MM.1S (cell line): Measurements from ENCODE around the gene OR2M5.
A peak's percentile ranks its signal among the peaks of the same experiment; 100 is the strongest.

ENCODE experiments used
- DNase-seq: peaks from one replicate; pipeline ENCODE4 v3.0.0-alpha.2; 2015
- H2AFZ ChIP-seq: fragments of 300-600 bp; sonication (generic); 2 replicates; pipeline ENCODE4 v1.6.0; 2016; ENCODE audit warnings: antibody characterized with exemption, low read length
- H3F3A ChIP-seq: fragments of 300-600 bp; sonication (generic); 2 replicates; pipeline ENCODE4 v1.6.1; 2016; ENCODE audit warnings: mild to moderate bottlenecking, antibody characterized with exemption, low read length, moderate library complexity, mixed read lengths; ENCODE audit not compliant: insufficient read depth
- H3K27ac ChIP-seq: fragments of 300-600 bp; sonication (generic); 2 replicates; pipeline ENCODE4 v1.5.1; 2016; ENCODE audit warnings: mild to moderate bottlenecking, low read length
- H3K27me3 ChIP-seq: fragments of 300-600 bp; sonication (generic); replicated peaks from 2 replicates; pipeline ENCODE4 v1.6.0; 2016; ENCODE audit warnings: low read length; ENCODE audit not compliant: insufficient read depth
- H3K36me3 ChIP-seq: fragments of 300-600 bp; sonication (generic); replicated peaks from 2 replicates; pipeline ENCODE4 v1.6.1; 2016; ENCODE audit warnings: mild to moderate bottlenecking, low read length, mixed read lengths; ENCODE audit not compliant: insufficient read depth
- H3K4me1 ChIP-seq: fragments of 300-600 bp; sonication (generic); 2 replicates; pipeline ENCODE4 v1.6.1; 2016; ENCODE audit warnings: low read length, mixed read lengths
- H3K4me2 ChIP-seq: fragments of 300-600 bp; sonication (generic); 2 replicates; pipeline ENCODE4 v1.6.0; 2016; ENCODE audit warnings: low read depth, low read length
- H3K4me3 ChIP-seq: fragments of 300-600 bp; sonication (generic); 2 replicates; pipeline ENCODE4 v1.5.1; 2016; ENCODE audit warnings: low read length, mixed read lengths
- H3K79me2 ChIP-seq: fragments of 300-600 bp; sonication (generic); 2 replicates; pipeline ENCODE4 v1.6.1; 2016; ENCODE audit warnings: mixed run types, low read length, mixed read lengths
- H3K9ac ChIP-seq: fragments of 300-600 bp; sonication (generic); 2 replicates; pipeline ENCODE4 v1.6.1; 2016; ENCODE audit warnings: low read length, mixed read lengths
- H3K9me2 ChIP-seq: fragments of 300-600 bp; sonication (generic); replicated peaks from 2 replicates; pipeline ENCODE4 v1.6.1; 2016; ENCODE audit warnings: mild to moderate bottlenecking, low read length, mixed read lengths; ENCODE audit not compliant: insufficient read depth
- H3K9me3 ChIP-seq: fragments of 300-600 bp; sonication (generic); replicated peaks from 2 replicates; pipeline ENCODE4 v1.6.1; 2016; ENCODE audit warnings: mild to moderate bottlenecking, low read length, mixed read lengths; ENCODE audit not compliant: insufficient read depth
- H4K20me1 ChIP-seq: fragments of 300-600 bp; sonication (generic); 2 replicates; pipeline ENCODE4 v1.6.1; 2016; ENCODE audit warnings: mild to moderate bottlenecking, low read length, moderate library complexity, mixed read lengths; ENCODE audit not compliant: insufficient read depth
- CTCF ChIP-seq: fragments of 300-600 bp; sonication (generic); IDR thresholded peaks from 2 replicates; pipeline ENCODE4 v1.5.1; 2016; ENCODE audit warnings: antibody characterized with exemption, low read length, mixed read lengths
- EZH2 ChIP-seq: fragments of 300-600 bp; sonication (generic); optimal IDR thresholded peaks from 2 replicates; pipeline ENCODE3; 2017; ENCODE audit warnings: low read depth, mild to moderate bottlenecking, antibody characterized with exemption, low read length, mixed read lengths
- EZH2phosphoT487 ChIP-seq: fragments of 300-600 bp; sonication (generic); IDR thresholded peaks from 2 replicates; pipeline ENCODE4 v1.6.1; 2018; ENCODE audit warnings: antibody characterized with exemption, low read length

The OR2M5 gene

GRCh38 chr1:248111157-248111556 is 33.8 kb upstream of the OR2M5 start:
- Histone ChIP-seq H3K9ac (no peak overlapping the region), H3K9me2 (no peaks in the 10 kb centered on the region), H3K4me3 (no peak overlapping the region), H3K79me2 (no peaks in the 10 kb centered on the region), H3K9me3 (no peaks in the 10 kb centered on the region), H3K27ac (no peak overlapping the region), H3K4me1 (no peaks in the 10 kb centered on the region), H3K36me3 (no peaks in the 10 kb centered on the region), H4K20me1 (no peaks in the 10 kb centered on the region), H3K27me3 (no peaks in the 10 kb centered on the region), H2AFZ (no peak overlapping the region), H3F3A (no peaks in the 10 kb centered on the region), H3K4me2 (no peak overlapping the region)
- DNase-seq, result no peak
- no peak for TF ChIP-seq EZH2
- TF ChIP-seq EZH2phosphoT487, result no peak
- no peak for TF ChIP-seq CTCF

GRCh38 chr1:248114890-248115289 is 30.1 kb upstream of the OR2M5 start:
- no peaks in the 10 kb centered on the region for H3K4me1 ChIP-seq
- H3K4me3 ChIP-seq, result no peak overlapping the region
- H3F3A ChIP-seq, result no peaks in the 10 kb centered on the region
- H3K27ac ChIP-seq, result no peak overlapping the region
- H3K9ac ChIP-seq, result no peak overlapping the region
- DNase-seq, result no peak
- no peaks in the 10 kb centered on the region for H4K20me1 ChIP-seq
- no peaks in the 10 kb centered on the region for H3K79me2 ChIP-seq
- no peak overlapping the region for H3K4me2 ChIP-seq
- H2AFZ ChIP-seq, result no peak overlapping the region
- H3K9me2 ChIP-seq, result no peaks in the 10 kb centered on the region
- H3K27me3 ChIP-seq, result no peaks in the 10 kb centered on the region
- no peaks in the 10 kb centered on the region for H3K9me3 ChIP-seq
- no peaks in the 10 kb centered on the region for H3K36me3 ChIP-seq
- TF ChIP-seq EZH2 (no peak), CTCF (no peak), EZH2phosphoT487 (no peak)

- no peak overlapping the region for H3K4me3 ChIP-seq
- H3K9me3 ChIP-seq, result no peaks in the 10 kb centered on the region
- peaks cover 3% of the 10 kb centered on the region; the same call in 1 of the 2 replicates for H3K4me1 ChIP-seq
- no peaks in the 10 kb centered on the region for H3K36me3 ChIP-seq
- peak overlapping the region; percentile 25 for H2AFZ ChIP-seq
- peak overlapping the region; percentile 6; the same call in 1 of the 2 replicates for H3K4me2 ChIP-seq
- H4K20me1 ChIP-seq, result no peaks in the 10 kb centered on the region
- H3K27me3 ChIP-seq, result no peaks in the 10 kb centered on the region
- no peaks in the 10 kb centered on the region for H3K79me2 ChIP-seq
- H3F3A ChIP-seq, result no peaks in the 10 kb centered on the region
- TF ChIP-seq CTCF, result no peak
- TF ChIP-seq EZH2, result no peak
- TF ChIP-seq EZH2phosphoT487, result no peak
- H3K9ac ChIP-seq, result no peak overlapping the region
- no peak overlapping the region for H3K27ac ChIP-seq
- H3K9me2 ChIP-seq, result no peaks in the 10 kb centered on the region
- no peak for DNase-seq
Observed at GRCh38 chr1:248127653-248128052, 17.3 kb upstream of the OR2M5 start.
